Muscle of leg (tissue), 16 donors: Measurements from ENCODE around the gene ZDHHC20. TPM values are rescaled to one million over a fixed set of nuclear protein-coding genes. Genes with fewer than 3 reads are reported as not detected.

Experiments
- DNase-seq: peaks from one replicate; pipeline ENCODE4 v3.0.0; 2013
- H3K27ac ChIP-seq: one replicate; pipeline ENCODE4 v1.5.1; 2013; ENCODE audit warnings: mild to moderate bottlenecking, low read length, control low read depth
- H3K27me3 ChIP-seq: one replicate; pipeline ENCODE4 v1.6.1; 2013; ENCODE audit warnings: low read length; ENCODE audit not compliant: control insufficient read depth, insufficient read depth
- H3K36me3 ChIP-seq: one replicate; pipeline ENCODE4 v1.6.1; 2013; ENCODE audit warnings: low read length; ENCODE audit not compliant: control insufficient read depth, insufficient read depth
- H3K4me1 ChIP-seq: one replicate; pipeline ENCODE4 v1.6.1; 2013; ENCODE audit warnings: low read length; ENCODE audit not compliant: control insufficient read depth, insufficient read depth
- H3K4me3 ChIP-seq: one replicate; pipeline ENCODE4 v1.5.1; 2013; ENCODE audit warnings: low read length, control low read depth
- H3K9me3 ChIP-seq: replicated peaks from 2 replicates; pipeline ENCODE4 v1.6.1; 2013; ENCODE audit warnings: low read depth, low read length; ENCODE audit not compliant: control insufficient read depth
- WGBS: methylation state at CpG from one replicate; pipeline ENCODE4 v1.1.5; 2013; ENCODE audit warnings: missing lambda C conversion rate; ENCODE audit not compliant: insufficient coverage; 5-methylcytosine and 5-hydroxymethylcytosine counted together
- long read RNA-seq, 11 donors: transcript quantifications; one replicate each; lab custom pipeline, GENCODE V29; 2026
- polyA plus RNA-seq, 8 donors: library from polyadenylated mRNA; unstranded; fragments of 120-200 nt; gene quantifications; one replicate each; pipeline versions ENCODE4 v1.2.1 to v1.2.3, GENCODE V29; 2013; ENCODE audit warnings: inconsistent platforms in 1 of 8, low replicate concordance in 1 of 8; ENCODE audit not compliant: insufficient read length in 8 of 8, insufficient read depth in 1 of 8
- total RNA-seq: library from RNA; stranded (reverse); fragments of 120-200 nt; gene quantifications from one replicate; pipeline ENCODE4 v1.2.4, GENCODE V29; 2013

ZDHHC20 gene, protein sequence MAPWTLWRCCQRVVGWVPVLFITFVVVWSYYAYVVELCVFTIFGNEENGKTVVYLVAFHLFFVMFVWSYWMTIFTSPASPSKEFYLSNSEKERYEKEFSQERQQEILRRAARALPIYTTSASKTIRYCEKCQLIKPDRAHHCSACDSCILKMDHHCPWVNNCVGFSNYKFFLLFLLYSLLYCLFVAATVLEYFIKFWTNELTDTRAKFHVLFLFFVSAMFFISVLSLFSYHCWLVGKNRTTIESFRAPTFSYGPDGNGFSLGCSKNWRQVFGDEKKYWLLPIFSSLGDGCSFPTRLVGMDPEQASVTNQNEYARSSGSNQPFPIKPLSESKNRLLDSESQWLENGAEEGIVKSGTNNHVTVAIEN
- total RNA-seq (37.2 TPM), polyA plus RNA-seq (10 to 100 TPM; 29.2 to 61.6 (median 37.0) TPM)
- long read RNA-seq, donor 1, result 0 reads
- long read RNA-seq, donor 2, full-length matches to known transcripts, result 1 of 1 reads
- long read RNA-seq, donor 2, partial matches to known transcripts, result 0 of 1 reads
- long read RNA-seq, donor 2, other reads (novel, unspliced or antisense), result 0 of 1 reads
- long read RNA-seq, donor 3, result 0 reads
- long read RNA-seq, donor 4, result 0 reads
- long read RNA-seq, donor 5, full-length matches to known transcripts, result 2 of 2 reads
- long read RNA-seq, donor 5, partial matches to known transcripts, result 0 of 2 reads
- long read RNA-seq, donor 5, other reads (novel, unspliced or antisense), result 0 of 2 reads
- long read RNA-seq, donor 6, result 0 reads
- long read RNA-seq, donor 7, full-length matches to known transcripts, result 3 of 3 reads
- long read RNA-seq, donor 7, partial matches to known transcripts, result 0 of 3 reads
- long read RNA-seq, donor 7, other reads (novel, unspliced or antisense), result 0 of 3 reads
- long read RNA-seq, donor 8, full-length matches to known transcripts, result 1 of 1 reads
- long read RNA-seq, donor 8, partial matches to known transcripts, result 0 of 1 reads
- long read RNA-seq, donor 8, other reads (novel, unspliced or antisense), result 0 of 1 reads
- long read RNA-seq, donor 9, full-length matches to known transcripts, result 1 of 1 reads
- long read RNA-seq, donor 9, partial matches to known transcripts, result 0 of 1 reads
- long read RNA-seq, donor 9, other reads (novel, unspliced or antisense), result 0 of 1 reads
- long read RNA-seq, donor 10, full-length matches to known transcripts, result 4 of 4 reads
- long read RNA-seq, donor 10, partial matches to known transcripts, result 0 of 4 reads
- long read RNA-seq, donor 10, other reads (novel, unspliced or antisense), result 0 of 4 reads
- long read RNA-seq, donor 11, result 0 reads

- peak; percentile 94 for DNase-seq
- no peaks in the 10 kb centered on the region for H3K36me3 ChIP-seq
- peak within 1 kb of the TSS; percentile 83 for H3K27ac ChIP-seq
- peak within 1 kb of the TSS; percentile 79 for H3K4me3 ChIP-seq
- H3K9me3 ChIP-seq, result no peaks in the 10 kb centered on the region
- H3K4me1 ChIP-seq, result peaks cover 3% of the 10 kb centered on the region
- no peaks in the 10 kb centered on the region for H3K27me3 ChIP-seq
- under 1% methylated on average over 76 of the region's 107 CpGs for WGBS
Observed at GRCh38 chr13:21458813-21459701, at the start of gene ZDHHC20. Gene ZDHHC20 (minus strand): TSS chr13:21459303. CDS start chr13:21459171, 132 bp downstream.

DNA sequence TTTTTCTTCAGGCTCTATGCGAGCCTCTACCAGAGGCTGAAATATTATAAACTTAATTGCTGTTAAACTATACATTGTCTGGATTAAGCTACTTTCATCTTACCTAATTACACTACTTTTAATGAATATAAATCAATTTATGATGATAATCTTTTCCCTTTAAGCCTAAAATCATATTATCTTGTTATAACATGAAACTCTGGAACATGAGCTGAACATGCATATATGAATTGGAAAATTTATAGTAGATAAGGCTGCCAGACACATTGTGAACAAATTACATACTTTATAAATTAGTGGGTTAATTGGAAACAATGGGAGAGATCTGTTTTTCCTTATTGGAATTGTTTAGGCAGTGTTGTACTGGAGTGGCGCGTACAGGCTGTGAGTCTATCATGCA lies 45.3 kb upstream of the ZDHHC20 start:
- Histone ChIP-seq H3K4me1 (no peaks in the 10 kb centered on the region), H3K4me3 (no peak overlapping the region), H3K9me3 (no peaks in the 10 kb centered on the region), H3K27me3 (no peaks in the 10 kb centered on the region), H3K27ac (no peak overlapping the region), H3K36me3 (peaks cover 12% of the 10 kb centered on the region)
- no CpG with 5 or more reads among the region's 3 CpGs for whole genome bisulfite sequencing
- DNase-seq, result no peak

DNA sequence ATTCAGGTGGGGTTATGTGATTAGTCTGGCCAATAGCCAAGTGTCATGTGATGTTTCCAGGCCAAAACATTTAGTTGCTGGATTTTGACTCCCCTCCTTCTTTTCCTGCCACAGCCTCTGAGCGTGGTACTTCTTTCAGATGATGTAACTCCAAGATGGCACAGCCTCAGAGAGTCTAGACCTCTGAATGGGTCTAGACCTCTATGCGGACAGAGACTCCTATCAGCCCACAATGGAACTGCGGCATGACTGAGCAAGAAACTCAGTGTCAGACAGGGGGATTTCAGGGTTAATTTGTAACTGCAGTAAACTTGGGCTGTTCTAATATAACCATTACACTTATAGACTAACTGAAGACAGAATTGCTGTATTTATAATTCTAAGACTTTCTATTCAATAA lies 42.6 kb upstream of the ZDHHC20 start:
- peaks cover 15% of the 10 kb centered on the region for H3K36me3 ChIP-seq
- H3K4me3 ChIP-seq, result no peak overlapping the region
- no peaks in the 10 kb centered on the region for H3K4me1 ChIP-seq
- WGBS, result 75% methylated on average over 1 of the region's 3 CpGs
- DNase-seq, result no peak
- no peaks in the 10 kb centered on the region for H3K27me3 ChIP-seq
- H3K9me3 ChIP-seq, result no peaks in the 10 kb centered on the region
- H3K27ac ChIP-seq, result no peak overlapping the region

DNA sequence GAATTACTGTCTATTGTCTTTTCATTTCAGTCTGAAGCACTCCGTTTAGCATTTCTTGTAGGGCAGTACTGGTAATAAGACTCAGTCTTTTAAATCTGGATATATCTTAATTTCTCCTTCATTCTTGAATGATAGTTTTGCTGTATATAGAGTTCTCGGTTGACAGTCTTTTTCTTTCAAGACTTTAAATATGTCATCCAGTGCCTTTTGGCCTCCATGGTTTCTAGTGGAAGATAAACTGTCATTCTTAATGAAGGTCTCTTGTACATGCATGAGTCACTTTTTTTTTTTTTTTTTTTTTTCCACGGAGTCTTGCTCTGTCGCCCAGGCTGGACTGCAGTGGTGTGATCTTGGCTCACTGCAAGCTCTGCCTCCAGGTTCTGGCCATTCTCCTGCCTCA lies 27.2 kb upstream of the ZDHHC20 start:
- H3K4me3 ChIP-seq, result no peak overlapping the region
- H3K9me3 ChIP-seq, result peaks cover 22% of the 10 kb centered on the region
- WGBS, result 100% methylated on average over 1 of the region's 4 CpGs
- H3K36me3 ChIP-seq, result peaks cover 7% of the 10 kb centered on the region
- no peaks in the 10 kb centered on the region for H3K4me1 ChIP-seq
- H3K27ac ChIP-seq, result no peak overlapping the region
- no peak for DNase-seq
- no peaks in the 10 kb centered on the region for H3K27me3 ChIP-seq

GRCh38 chr13:21483748-21484147 lies 24.6 kb upstream of the ZDHHC20 start:
- DNase-seq, result no peak
- Histone ChIP-seq H3K4me3 (no peak overlapping the region), H3K27me3 (no peaks in the 10 kb centered on the region), H3K4me1 (peaks cover 6% of the 10 kb centered on the region), H3K27ac (no peak overlapping the region), H3K9me3 (peaks cover 19% of the 10 kb centered on the region), H3K36me3 (no peaks in the 10 kb centered on the region)
- WGBS, result 92% methylated on average over 22 of the region's 24 CpGs

GRCh38 chr13:21481359-21481758 lies 22.3 kb upstream of the ZDHHC20 start:
- H3K4me3 ChIP-seq, result no peak overlapping the region
- no CpG with 5 or more reads among the region's 6 CpGs for WGBS
- no peaks in the 10 kb centered on the region for H3K36me3 ChIP-seq
- H3K9me3 ChIP-seq, result peaks cover 7% of the 10 kb centered on the region
- peak; percentile 24 for DNase-seq
- no peaks in the 10 kb centered on the region for H3K27me3 ChIP-seq
- H3K4me1 ChIP-seq, result peaks cover 8% of the 10 kb centered on the region
- peak overlapping the region; percentile 51 for H3K27ac ChIP-seq

- Histone ChIP-seq H3K4me1 (peaks cover 8% of the 10 kb centered on the region), H3K4me3 (no peak overlapping the region), H3K9me3 (no peaks in the 10 kb centered on the region), H3K36me3 (no peaks in the 10 kb centered on the region), H3K27ac (peak overlapping the region; percentile 59), H3K27me3 (no peaks in the 10 kb centered on the region)
- peak; percentile 91 for DNase-seq
- no CpG with 5 or more reads among the region's 8 CpGs for WGBS
Observed at GRCh38 chr13:21478881-21479808, 20.0 kb upstream of the ZDHHC20 start.

- Histone ChIP-seq H3K4me1 (peaks cover 8% of the 10 kb centered on the region), H3K4me3 (peak overlapping the region; percentile 45), H3K36me3 (no peaks in the 10 kb centered on the region), H3K27ac (no peak overlapping the region), H3K27me3 (no peaks in the 10 kb centered on the region), H3K9me3 (no peaks in the 10 kb centered on the region)
- peak; percentile 87 for DNase-seq
- 0% methylated on average over 1 of the region's 18 CpGs for WGBS
Observed at GRCh38 chr13:21476893-21477472, 17.9 kb upstream of the ZDHHC20 start.
